Loucy (cell line): ENCODE results near the gene UTF1.

Experiments used
- H2AFZ ChIP-seq: fragments of 200-600 bp; sonication (generic); 2 replicates; pipeline ENCODE4 v1.6.0; 2016; ENCODE audit warnings: antibody characterized with exemption, mild to moderate bottlenecking, low read length, moderate library complexity
- H3F3A ChIP-seq: fragments of 200-600 bp; 2 replicates; pipeline ENCODE4 v1.6.0; 2016; ENCODE audit warnings: antibody characterized with exemption, low read depth, mild to moderate bottlenecking
- H3K27me3 ChIP-seq: fragments of 200-600 bp; sonication (generic); 2 replicates; pipeline ENCODE4 v1.6.1; 2014; ENCODE audit warnings: low read length, mild to moderate bottlenecking; ENCODE audit not compliant: insufficient read depth, poor library complexity, severe bottlenecking
- H3K36me3 ChIP-seq: fragments of 200-600 bp; sonication (generic); 2 replicates; pipeline ENCODE4 v1.6.1; 2016; ENCODE audit warnings: low read length; ENCODE audit not compliant: insufficient read depth
- H3K4me1 ChIP-seq: fragments of 200-600 bp; sonication (generic); 2 replicates; pipeline ENCODE4 v1.5.1; 2014; ENCODE audit warnings: low read length, mild to moderate bottlenecking; ENCODE audit not compliant: insufficient read depth, poor library complexity, severe bottlenecking
- H3K4me2 ChIP-seq: fragments of 200-600 bp; sonication (generic); 2 replicates; pipeline ENCODE4 v1.6.0; 2014; ENCODE audit warnings: antibody characterized with exemption, low read length, low read depth, mild to moderate bottlenecking; ENCODE audit not compliant: poor library complexity, severe bottlenecking
- H3K4me3 ChIP-seq: fragments of 200-600 bp; sonication (generic); 2 replicates; pipeline ENCODE4 v1.5.1; 2014; ENCODE audit warnings: low read length, mild to moderate bottlenecking, mixed read lengths; ENCODE audit not compliant: poor library complexity, severe bottlenecking
- H3K79me2 ChIP-seq: fragments of 200-600 bp; sonication (generic); 2 replicates; pipeline ENCODE4 v1.6.1; 2014; ENCODE audit warnings: low read length; ENCODE audit not compliant: insufficient read depth
- H3K9ac ChIP-seq: fragments of 200-600 bp; sonication (generic); 2 replicates; pipeline ENCODE4 v1.6.0; 2014; ENCODE audit warnings: mild to moderate bottlenecking, low read depth, low read length, moderate library complexity; ENCODE audit not compliant: poor library complexity, severe bottlenecking
- H3K9me2 ChIP-seq: fragments of 200-600 bp; sonication (generic); replicated peaks from 2 replicates; pipeline ENCODE4 v1.6.1; 2016; ENCODE audit warnings: low read depth, low read length, mixed read lengths
- H3K9me3 ChIP-seq: fragments of 200-600 bp; sonication (generic); 2 replicates; pipeline ENCODE4 v1.6.1; 2014; ENCODE audit warnings: mild to moderate bottlenecking, antibody characterized with exemption, low read length, low read depth; ENCODE audit not compliant: insufficient read depth
- H4K20me1 ChIP-seq: fragments of 200-600 bp; sonication (generic); 2 replicates; pipeline ENCODE4 v1.6.0; 2014; ENCODE audit warnings: antibody characterized with exemption, low read length, mild to moderate bottlenecking; ENCODE audit not compliant: insufficient read depth, poor library complexity, severe bottlenecking
- EZH2phosphoT487 ChIP-seq: fragments of 200-600 bp; IDR thresholded peaks from 2 replicates; pipeline ENCODE4 v1.6.1; 2018; ENCODE audit warnings: antibody characterized with exemption, mild to moderate bottlenecking, moderate library complexity, borderline replicate concordance
- TF ChIP-seq, protein P1 (sequence below): fragments of 200-600 bp; sonication (generic); conservative IDR thresholded peaks from 2 replicates; pipeline ENCODE4 v1.5.1; 2014; ENCODE audit warnings: mild to moderate bottlenecking, antibody characterized with exemption, low read length

UTF1 gene

DNA sequence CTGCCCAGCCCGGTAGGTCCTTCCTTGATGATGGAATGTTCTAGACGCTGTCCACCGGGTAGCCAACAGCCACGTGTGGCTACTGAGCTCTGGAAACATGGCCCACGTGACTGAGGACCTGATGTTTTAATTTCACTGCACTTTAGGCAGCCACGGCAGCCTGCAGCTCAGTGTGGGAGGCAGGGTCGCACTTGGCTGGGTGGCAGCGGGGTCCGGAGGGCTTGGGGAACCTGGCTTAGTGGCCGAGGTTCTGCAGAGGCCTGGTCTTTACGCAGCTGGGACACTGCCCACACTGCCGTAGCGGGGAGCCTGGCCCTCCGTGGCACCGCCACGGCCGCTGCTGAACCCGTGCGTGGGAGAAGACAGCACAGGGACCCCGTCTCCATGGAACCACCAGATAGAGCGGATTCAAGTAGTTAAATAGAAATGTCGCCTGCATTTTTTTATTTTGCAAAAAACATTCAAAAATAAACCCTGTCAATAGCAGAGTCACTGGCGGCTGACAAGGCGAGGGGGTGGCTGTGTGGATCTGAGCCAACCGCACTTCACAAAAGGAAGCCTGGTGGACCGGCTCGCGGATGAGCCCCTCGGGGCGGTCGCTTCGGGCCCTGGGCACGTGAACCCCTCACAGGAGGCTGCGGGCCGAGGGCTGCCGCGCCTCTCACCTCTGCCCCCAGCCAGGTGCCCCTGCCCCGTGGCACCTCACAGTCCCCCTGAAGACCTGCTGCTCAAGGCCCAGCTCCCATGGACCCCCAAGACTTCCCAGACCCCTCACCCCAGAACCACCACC is 25.6 kb upstream of the UTF1 start:
- Histone ChIP-seq H3K9me2 (no peaks in the 10 kb centered on the region), H3K9me3 (peaks cover 16% of the 10 kb centered on the region; the same call in 1 of the 2 replicates), H3K4me1 (no peaks in the 10 kb centered on the region), H3K4me3 (no peak overlapping the region), H3K4me2 (no peak overlapping the region), H2AFZ (no peak overlapping the region), H3F3A (no peaks in the 10 kb centered on the region), H4K20me1 (no peaks in the 10 kb centered on the region), H3K27me3 (no peaks in the 10 kb centered on the region), H3K79me2 (no peaks in the 10 kb centered on the region), H3K36me3 (no peaks in the 10 kb centered on the region), H3K9ac (no peak overlapping the region)
- TF ChIP-seq, protein P1, sequence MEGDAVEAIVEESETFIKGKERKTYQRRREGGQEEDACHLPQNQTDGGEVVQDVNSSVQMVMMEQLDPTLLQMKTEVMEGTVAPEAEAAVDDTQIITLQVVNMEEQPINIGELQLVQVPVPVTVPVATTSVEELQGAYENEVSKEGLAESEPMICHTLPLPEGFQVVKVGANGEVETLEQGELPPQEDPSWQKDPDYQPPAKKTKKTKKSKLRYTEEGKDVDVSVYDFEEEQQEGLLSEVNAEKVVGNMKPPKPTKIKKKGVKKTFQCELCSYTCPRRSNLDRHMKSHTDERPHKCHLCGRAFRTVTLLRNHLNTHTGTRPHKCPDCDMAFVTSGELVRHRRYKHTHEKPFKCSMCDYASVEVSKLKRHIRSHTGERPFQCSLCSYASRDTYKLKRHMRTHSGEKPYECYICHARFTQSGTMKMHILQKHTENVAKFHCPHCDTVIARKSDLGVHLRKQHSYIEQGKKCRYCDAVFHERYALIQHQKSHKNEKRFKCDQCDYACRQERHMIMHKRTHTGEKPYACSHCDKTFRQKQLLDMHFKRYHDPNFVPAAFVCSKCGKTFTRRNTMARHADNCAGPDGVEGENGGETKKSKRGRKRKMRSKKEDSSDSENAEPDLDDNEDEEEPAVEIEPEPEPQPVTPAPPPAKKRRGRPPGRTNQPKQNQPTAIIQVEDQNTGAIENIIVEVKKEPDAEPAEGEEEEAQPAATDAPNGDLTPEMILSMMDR, result no peak
- no peak for TF ChIP-seq EZH2phosphoT487

DNA sequence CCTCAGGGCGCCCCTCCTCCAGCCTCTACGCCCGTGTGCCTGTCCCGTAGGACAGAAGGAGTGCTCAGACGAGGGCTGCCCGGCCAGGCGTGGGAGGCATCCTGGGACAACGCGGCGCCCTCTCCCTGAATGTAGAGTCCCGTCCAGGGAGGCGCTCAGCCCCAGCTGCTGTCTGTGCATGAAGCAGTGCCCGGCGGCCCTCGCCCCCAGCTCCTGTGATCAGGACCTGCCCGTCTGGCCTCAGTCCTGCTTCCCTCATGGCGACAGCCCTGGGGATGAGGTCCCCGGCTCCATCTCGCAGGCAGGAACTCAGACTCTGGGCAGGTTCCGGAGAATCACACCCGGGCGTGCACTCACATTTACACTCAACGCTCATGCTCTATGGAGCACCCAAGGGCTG is 24.9 kb upstream of the UTF1 start:
- TF ChIP-seq, protein P1, result no peak
- TF ChIP-seq EZH2phosphoT487, result no peak
- Histone ChIP-seq H3K4me2 (no peak overlapping the region), H3K9me3 (peaks cover 12% of the 10 kb centered on the region; the same call in 1 of the 2 replicates), H3K4me3 (no peak overlapping the region), H4K20me1 (no peaks in the 10 kb centered on the region), H2AFZ (no peak overlapping the region), H3K36me3 (no peaks in the 10 kb centered on the region), H3K9ac (no peak overlapping the region), H3K4me1 (no peaks in the 10 kb centered on the region), H3K9me2 (no peaks in the 10 kb centered on the region), H3F3A (no peaks in the 10 kb centered on the region), H3K79me2 (no peaks in the 10 kb centered on the region), H3K27me3 (no peaks in the 10 kb centered on the region)

DNA sequence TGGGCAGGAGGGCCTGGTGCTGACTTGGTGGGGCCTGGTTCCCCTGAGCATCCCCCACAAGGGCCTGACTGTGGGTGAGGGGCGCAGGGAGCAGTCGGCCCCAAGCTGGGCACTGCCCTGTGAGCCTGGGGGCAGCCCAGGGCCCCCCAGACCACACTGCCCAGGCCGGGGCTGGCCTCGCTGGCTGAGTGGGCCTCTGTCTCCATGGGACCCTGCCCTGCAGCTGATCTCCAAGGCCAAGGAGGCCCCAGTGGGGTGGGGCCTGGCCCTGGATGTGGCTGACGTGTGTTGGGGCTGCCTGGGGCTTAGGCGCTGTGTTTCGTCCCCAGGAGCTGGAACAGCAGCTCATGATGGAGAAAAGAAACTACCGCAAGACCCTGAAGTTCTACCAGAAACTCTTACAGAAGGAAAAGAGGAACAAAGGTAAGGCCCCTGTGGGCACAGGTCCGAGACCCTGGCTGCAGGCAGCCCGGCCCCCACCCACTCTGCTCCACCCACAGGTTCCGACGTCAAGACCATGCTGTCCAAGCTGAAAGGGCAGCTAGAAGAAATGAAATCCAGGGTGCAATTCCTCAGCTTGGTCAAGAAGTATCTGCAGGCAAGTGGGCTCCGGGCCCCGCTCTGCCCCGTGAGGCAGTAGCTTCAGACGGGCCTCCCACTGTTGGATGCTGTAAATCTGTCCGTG is 23.5 kb upstream of the UTF1 start:
- Histone ChIP-seq H3K9me2 (no peaks in the 10 kb centered on the region), H3K79me2 (no peaks in the 10 kb centered on the region), H3K27me3 (no peaks in the 10 kb centered on the region), H4K20me1 (no peaks in the 10 kb centered on the region), H3K4me3 (no peak overlapping the region), H3K36me3 (no peaks in the 10 kb centered on the region), H3K9ac (no peak overlapping the region), H2AFZ (no peak overlapping the region), H3K4me2 (no peak overlapping the region), H3K9me3 (peaks cover 12% of the 10 kb centered on the region; the same call in 1 of the 2 replicates), H3F3A (no peaks in the 10 kb centered on the region), H3K4me1 (no peaks in the 10 kb centered on the region)
- TF ChIP-seq, protein P1, result no peak
- no peak for TF ChIP-seq EZH2phosphoT487
